ENCODE measurements around the gene CFHR5.
"Not testable (repeated sequence)": the region's sequence is repeated elsewhere in the genome, so short reads cannot be mapped to it uniquely, and the experiment has no call there.

Gene CFHR5

GRCh38 chr1:197024460-197024859 lies 47.1 kb downstream of the CFHR5 start:
- DNase-seq: no peak

GRCh38 chr1:197027359-197027758 lies 50.0 kb downstream of the CFHR5 start:
- no peak for DNase-seq

- no peak for DNase-seq
Measured at GRCh38 chr1:197029749-197030148, 52.4 kb downstream of the CFHR5 start.

GRCh38 chr1:197034631-197035339 lies 57.4 kb downstream of the CFHR5 start:
- DNase-seq: not testable (repeated sequence)

GRCh38 chr1:197036861-197037260 lies 59.5 kb downstream of the CFHR5 start:
- DNase-seq: no peak

- no peak for DNase-seq
Measured at GRCh38 chr1:197041486-197042353, 64.4 kb downstream of the CFHR5 start.

GRCh38 chr1:197042676-197043341 lies 65.5 kb downstream of the CFHR5 start:
- DNase-seq: peak; percentile 60

- no peak for DNase-seq
Measured at GRCh38 chr1:197049100-197049499, 71.7 kb downstream of the CFHR5 start.
